A204.1 (cell line): ENCODE data around the gene TMEM245.

Experiments used
- FAIRE-seq: peaks from 2 replicates; lab custom pipeline; 2012; peaks lifted over from hg19 to GRCh38; lab: Jason Lieb, UNC

Gene TMEM245

DNA sequence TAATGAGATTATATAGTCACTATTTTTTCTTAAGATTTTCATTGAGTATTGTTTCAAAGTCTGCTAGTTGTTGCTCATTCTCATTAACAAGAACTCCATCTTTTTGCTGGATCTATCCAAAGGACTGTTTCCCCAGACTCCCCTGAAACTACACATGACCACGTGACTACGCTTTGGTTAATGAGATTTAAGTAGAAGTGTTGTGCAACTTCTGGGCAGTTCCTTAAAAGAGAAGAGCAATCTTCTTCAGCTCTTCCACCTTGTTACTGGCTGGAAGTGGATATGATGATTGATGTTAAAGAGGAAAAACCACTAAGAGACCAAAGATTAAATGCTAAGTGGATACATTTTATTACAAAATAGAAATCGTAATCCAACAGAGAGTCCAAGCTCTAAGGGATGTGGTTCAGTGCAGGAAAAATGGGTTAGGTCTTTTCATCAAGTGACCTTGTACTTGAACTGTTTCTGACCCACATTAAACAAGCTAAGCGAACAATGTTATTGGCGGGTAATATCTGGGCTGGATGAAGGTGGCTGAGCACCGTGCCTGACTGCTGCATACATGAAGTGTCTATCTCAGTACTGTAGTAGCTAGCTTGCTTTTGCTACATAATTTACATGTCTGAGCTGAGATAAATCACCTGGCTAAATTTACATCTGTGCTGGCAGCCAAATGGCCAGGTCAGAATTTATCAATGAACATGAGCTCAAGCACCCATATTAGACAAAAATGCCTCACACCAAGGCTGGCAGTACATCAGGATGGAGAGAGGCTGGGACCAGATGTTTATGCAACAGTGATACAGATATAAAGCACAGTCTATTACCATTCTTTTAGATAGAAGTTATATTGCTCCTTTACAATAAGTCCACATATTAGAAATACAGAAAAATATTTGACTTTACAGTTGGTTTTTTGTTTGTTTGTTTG is 98.9 kb downstream of the TMEM245 start:
- no peak for FAIRE-seq

DNA sequence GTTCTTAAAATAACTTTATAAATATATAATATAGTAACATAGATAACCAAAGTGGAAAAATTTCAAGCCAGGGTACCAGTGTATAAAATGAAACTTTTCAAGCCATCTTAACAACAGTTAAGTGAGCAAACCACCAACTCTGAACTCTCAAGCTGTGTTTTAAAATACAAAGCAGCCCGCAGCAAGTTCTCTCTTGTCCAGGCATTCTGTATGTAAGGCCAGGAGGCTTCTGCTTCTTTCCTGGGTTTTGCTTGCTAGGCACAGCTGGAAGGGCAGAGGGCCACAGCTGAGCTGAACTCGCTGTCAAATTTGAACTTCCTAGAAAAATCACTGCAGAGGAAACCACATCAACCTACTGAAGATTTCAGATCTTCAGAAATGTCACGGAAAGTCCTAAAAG is 99.6 kb downstream of the TMEM245 start:
- no peak for FAIRE-seq

DNA sequence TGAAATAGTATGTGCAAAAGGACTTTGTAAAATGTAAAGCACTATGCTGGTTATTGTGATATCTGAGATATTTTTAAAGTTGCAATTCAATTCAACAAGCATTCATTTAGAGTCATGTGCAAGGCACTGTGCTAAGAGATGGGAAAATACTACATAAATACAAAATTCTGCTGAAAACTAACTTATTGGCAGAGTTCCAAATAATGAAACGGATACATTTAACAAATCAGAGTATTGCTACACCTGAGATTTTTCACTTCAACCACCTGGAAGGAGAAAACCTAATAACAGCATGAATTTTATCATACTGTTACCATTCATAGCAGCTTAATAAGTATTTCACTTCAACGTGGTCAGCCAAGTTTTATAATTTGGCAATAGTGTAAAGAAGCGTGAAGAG is 100.3 kb downstream of the TMEM245 start:
- FAIRE-seq, result no peak

DNA sequence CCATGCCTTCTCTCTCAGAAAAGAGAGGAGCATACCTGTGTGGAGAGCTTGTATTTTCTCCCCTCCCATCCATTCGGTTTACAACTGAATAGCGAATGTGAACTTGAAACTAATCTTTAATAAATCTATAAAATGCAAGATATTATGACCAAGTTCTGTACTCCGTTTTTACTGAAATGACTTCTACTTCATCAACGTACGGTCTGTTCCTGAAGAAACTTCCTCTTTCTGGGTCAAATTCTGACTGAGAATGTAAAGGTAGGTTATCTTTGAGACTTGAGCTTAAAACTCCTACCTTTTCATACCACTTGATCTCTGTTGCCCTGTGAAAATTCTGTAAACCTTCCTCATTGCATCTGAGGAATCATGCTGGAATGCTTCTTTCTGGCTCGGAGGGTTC is 102.3 kb downstream of the TMEM245 start:
- FAIRE-seq, result no peak

DNA sequence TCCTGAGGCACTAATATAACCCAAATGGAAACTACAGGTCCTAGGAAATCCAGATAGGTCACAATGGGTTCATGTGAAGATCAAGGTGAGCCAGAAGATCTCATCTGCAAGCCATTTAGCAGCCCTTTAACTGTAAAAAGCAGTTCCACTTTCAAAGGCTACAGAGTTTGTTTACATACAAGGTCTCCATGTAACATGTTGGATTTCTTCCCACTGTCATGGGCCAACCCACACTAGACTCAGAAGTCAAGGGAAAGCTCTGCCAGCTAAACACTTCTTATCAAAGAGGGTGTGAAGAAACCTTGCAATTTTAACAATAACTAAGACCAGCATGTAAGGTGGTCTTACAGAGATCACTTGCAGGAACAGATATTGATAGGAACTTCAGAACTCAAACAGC is 102.7 kb downstream of the TMEM245 start:
- no peak for FAIRE-seq

DNA sequence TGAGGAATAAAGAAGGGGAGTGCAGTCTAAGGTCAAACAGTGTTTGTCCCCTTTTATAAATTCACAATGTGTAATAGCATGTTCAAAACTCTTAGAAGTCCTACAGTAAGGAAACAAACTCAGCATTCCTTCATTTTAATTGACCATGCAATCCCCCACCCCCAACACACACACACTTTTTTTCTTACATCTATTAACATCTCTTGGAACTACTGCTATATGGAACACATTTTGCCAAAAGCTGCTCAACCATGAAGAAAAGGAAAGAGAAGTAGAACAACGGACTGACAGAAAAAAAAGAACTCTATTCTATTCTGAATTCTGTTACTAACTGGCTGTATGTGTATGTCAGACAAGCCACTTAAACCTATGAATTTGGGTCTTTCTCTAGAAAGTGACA is 103.6 kb downstream of the TMEM245 start:
- no peak for FAIRE-seq

DNA sequence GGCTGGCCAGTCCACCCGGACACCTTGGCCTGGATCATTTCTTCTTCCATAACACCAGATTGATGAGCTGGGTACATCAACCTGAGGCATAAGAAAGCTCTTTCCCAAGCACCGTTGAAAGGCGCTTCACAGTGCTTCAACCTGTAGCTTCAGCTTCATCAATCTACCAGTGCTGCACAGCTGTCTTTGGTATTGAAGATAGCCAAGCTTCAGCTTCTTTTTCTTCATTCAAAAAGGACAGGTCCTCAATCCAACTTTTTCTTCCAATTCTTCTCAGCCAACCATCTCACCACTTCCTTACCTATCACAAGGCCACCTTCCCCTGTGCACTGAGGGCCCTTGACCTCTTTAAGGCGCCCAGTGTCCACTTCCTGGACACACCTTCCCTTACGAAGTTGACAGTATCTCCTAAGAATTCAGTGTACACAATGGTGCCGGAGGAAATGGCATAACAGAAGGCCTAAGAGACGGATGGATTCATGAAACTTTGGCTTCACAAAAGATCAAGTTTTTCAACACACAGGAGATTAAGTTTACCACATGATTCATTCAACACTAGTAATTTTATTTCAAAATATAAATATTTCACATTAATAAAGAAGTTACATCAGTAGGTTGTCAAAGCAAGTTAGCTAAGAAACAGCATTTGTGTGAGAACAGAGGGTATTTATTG is 105.0 kb downstream of the TMEM245 start:
- no peak for FAIRE-seq

DNA sequence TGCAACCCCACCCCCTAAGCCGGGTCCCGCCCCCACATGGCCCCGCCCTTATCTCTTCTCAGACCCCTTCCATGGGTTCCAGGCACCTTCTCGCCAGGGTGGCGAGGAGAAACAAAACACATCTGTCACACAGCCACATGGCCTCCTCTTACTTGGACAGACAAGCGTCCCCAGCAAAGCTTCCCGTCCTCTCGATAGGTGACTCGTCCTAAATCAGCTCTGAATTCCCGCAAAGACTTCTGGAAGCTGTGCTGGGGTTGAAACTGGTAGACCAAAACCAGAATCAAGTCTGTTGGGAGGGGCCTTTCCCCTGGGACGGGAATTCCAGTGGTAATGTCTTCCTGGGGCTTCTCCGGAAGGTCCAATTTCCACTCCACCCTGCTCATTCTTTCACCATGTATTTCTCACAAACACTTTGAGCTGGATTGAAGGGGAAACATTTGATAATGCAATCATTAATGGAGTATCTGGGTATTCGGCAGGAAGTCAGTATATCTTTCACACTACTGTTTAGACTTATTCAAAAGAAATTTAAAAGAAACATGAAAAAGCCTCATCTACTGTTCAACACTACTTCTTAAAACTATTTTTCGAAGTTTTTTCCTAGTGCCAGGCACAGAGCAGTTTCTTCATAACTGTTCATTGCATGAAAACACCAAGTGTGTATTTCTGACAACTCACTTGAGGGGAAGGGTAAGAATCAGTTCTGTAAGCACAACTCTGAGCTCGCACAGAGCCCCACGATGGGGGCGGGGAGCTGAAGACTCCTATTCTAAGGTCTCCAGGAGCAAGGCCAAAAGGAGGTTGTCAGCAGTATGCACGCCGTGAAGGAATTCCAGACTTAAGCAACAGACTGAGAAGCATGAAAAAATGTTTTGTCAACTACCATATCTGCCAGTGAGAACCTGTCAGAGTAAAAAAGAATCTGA is 105.8 kb downstream of the TMEM245 start:
- FAIRE-seq, result no peak

DNA sequence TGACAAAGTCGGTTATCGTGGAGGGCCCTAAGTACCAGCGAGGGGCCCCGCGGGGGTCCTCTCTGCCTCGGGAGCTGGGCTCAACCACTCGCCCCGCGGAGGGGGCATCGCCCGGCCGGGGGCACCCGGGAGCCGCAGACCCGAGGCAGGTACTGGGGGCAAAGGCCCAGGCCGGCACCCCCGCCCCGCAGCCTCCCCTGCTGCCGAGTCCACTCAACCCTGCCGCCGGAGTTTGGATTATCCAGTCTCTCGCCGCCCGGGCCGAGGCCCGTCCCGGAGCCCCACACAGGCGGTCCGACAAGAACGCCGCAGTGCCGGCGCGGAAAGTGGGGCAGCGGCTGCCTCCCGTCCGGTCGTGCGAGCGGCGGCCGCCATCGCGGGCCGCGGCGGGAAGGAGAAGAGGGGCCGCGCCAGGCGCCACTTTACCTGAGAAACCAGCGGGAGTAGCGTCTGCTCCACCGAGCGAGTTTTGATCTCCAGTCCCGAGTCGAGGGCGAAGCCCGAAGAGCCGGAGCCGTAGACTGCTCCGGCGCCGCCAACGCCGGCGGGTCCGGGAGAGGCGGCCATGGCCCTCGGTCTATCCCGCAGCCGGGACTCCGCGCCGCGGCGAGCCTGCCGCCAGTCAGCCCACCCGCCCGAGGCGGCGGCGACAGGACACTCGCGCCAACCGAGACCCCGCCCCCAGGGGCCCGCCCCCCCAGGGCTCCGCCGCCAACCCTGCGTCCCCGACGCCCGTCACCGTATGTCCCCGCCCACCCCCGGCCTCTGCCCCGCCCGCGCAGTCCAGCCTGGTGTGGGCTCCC is 106.7 kb downstream of the TMEM245 start, which contains the start of gene CTNNAL1:
CTNNAL1 (minus strand) TSS at position 624 of the 803 bp plus-strand sequence; CDS start at position 567, 57 bp downstream.
- no peak for FAIRE-seq

DNA sequence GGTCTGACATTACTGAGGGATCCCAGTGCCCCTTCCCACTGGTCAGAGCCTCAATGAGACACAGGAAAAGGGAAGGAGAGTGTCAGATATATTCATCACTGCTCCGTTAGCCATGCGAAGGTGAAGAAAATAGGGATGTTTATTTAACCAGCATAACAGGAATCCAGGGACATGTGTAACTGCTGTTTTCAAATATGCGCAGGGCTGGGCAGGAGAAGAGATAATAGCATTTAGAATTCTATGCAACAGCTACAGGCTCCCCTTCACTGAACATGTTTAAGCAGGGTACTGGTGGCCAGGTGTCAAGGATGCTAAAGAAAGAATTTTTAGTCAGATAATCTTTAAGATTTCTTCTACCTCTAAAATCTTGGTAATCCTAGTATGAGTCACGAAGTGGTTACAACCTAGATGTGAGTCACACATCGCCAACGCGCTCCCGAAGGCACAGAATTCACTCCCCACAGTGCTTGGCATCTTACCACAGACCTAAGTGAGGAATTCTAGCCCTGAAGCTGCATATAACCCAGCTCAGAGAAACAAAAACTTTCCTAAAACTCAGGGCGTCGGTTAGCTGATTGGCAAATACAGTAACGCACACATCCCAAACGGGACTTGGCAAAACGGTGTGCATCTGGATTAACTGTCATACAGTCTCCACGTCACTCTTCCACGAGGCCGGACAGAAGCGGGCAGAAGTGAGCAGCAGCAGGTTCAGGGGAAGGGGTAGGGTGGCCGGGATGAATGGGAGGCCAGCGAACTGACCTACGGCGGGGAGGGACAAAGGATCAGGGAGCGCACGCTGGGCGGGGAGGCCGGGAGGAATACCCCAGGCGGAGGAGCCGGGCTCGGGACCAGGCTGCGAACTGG is 107.5 kb downstream of the TMEM245 start:
- no peak for FAIRE-seq

DNA sequence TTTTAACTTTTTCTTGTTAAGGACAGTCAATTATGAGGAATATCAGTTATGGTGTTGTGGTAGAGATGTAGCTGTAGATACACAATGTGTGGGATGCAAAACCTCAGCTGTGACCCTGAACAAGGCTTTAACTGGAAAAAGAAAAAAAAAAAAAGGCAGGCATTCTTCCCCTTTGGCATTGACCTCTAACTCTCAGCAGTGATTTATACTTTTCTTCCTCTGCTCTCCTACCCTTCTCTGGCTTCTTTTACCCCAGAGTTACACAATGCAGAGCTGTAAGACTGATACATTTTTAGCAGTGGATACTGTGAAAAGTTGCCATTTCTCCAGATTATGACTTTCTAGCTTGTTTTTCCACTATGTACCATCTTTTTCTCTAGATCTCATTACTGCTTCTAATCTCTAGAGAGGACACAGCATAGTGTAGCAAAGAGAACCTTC is 108.5 kb downstream of the TMEM245 start:
- no peak for FAIRE-seq

DNA sequence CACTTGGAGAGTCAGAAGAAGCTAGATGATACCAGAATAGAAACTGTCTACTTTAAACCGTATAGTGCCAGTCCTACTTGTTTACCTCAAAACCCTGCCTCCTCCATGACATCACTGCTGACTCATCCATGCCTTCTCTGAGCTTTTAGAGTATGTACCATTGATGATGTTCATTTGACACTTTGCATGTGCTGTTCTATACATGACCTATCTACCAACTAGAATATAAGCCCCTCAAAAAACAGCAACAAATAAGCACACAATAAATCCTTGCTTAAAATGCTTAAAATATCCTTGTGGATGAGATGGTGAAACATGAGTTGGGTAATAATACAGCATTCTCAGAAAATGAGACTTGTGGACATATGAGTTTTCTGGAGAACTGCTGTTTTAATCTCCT is 109.0 kb downstream of the TMEM245 start:
- no peak for FAIRE-seq

DNA sequence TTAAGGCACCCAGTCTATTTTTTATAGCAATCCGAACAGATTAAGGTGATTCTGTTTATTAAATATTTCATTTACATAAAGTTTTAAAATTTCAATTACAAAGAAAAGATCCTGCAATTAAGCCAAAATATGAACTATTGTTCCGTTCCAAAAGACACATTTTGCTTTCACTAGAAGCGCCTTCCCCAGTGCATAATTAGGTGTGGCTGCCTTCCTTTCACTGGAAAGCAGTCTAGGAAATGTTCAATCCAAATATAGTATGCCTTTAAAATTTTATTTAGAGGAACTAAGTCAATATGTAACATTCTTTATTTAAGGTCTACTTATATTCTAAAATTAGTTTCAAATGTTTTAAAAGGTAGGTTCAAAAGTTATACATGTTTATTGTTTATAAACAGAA is 114.1 kb downstream of the TMEM245 start:
- peak; percentile 11 for FAIRE-seq

DNA sequence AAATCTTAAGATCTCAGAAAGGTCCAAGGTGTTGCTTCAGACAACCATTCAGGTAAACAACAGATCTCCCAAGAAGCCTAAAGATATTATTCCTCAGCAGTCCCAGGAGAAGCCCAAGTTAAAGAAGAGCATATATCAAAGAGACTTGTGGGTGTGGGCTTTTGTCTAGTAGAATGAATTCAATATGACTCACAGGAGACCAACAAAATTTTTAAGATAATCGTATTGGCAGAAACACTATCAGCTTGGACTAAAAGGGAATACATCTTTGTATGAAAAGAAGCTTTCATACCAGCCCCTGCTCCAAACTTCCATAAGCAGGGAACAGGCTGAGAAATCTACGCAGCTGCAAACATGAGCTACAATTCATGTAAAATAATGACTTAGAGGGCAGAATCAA is 116.6 kb downstream of the TMEM245 start:
- no peak for FAIRE-seq

DNA sequence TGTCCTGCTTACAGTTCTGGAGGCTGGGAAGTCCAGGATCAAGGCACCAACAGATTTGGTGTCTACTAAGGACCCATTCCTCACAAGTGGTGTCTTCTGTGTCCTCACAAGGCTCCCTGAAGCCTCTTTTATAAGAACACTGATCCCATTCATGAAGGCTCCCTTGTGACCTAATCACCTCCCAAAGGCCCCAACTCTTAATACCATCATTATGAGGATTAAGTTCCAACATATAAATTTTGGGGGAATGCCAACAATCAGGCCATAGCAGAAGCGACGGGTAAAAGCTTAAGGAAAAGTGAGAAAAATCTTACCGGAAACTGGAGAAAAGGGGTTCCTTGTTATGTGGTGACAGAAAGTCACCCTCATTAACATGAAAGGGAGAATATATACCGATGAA is 117.6 kb downstream of the TMEM245 start:
- FAIRE-seq, result no peak

DNA sequence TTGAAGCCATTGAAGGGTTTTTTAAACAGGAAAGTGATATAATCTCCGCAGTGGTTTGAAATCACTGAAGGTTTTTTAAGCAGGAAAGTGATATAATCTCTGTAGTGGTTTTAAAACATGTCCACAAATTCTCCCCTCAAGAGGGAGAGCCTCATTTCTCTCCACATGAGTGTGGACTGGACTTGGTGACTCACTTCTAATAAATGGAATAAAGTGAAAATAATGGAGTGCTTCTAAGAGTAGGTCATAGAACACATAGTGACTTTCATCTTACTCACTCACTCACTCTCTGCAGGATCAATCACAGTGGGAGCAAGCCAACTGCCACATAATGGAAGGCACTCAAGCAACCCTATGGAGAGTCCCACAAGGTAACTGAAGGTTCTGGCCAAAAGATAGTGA is 118.5 kb downstream of the TMEM245 start:
- FAIRE-seq, result no peak

DNA sequence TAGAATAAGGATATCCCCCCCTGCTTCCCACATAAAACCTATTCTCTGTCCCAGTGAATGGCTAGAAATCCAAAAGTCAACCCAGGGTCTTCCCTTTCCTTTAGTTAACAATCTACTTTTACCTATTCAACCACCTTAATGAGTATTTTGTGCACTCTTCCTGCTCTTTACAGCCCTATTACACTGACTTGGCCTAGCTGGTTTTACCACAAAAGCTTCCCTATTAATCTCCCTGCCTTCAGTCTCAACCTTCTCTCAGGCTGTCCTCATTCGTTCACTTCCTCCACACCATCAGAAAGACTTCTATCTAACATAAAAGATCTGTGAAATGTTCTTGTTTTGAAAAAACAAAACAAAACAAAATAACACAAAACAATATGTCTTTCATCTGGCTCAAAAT is 122.6 kb downstream of the TMEM245 start:
- no peak for FAIRE-seq

DNA sequence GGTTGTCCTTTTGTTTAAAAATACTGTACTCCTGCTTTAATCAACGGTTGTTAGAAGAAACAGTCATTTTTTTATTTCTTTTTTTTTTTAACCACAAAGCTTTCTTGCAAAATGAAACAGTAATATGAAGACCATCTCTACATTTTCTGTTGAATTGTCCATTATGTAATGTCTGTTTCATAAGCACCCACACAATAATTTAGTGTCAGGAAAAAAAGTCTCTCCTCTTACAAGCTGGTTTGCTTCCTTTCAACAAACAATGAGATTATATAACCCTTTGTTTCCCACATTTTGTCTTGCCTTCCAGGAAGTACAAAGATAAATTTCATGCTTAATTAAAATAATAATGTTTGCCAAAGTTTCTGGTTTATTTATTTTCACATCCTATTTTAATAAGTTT is 123.1 kb downstream of the TMEM245 start:
- no peak for FAIRE-seq

DNA sequence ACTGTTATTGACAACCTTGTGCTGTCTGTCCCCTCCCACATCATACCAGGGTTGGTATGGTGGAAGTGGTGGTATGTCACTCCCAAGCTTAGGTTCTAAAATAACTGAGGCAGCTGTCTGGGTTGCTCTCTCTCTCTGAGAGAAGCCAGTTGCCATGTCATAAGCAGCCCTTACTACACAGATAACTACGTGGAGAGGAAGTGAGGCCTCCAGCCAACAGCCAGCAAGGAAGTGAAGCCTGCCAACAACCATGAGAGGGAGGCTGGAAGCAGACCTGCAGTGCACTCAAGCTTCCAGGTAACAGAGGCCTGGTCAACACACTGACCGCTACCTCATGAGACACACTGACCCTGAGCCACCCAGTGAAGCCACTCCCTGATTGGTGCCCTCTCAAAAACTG is 125.1 kb downstream of the TMEM245 start:
- no peak for FAIRE-seq

DNA sequence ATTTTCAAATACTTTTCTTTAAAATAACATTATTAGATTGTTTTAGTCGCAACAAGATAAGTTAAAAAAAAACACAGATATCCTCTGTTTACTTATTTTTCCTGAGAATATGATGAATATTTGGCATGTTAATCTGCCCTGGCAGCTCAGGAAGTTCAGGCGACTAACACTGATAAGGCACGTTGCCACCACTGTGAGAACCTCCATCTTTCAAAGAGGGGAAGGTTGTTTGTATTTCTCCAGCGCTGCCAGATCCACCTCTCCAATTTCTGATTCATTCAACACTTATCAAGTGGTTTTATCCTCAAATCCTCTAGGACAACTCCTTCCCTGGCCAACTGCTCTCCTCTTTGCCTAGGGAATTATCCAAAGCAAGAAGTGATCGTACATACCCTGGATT is 128.3 kb downstream of the TMEM245 start:
- FAIRE-seq, result no peak

DNA sequence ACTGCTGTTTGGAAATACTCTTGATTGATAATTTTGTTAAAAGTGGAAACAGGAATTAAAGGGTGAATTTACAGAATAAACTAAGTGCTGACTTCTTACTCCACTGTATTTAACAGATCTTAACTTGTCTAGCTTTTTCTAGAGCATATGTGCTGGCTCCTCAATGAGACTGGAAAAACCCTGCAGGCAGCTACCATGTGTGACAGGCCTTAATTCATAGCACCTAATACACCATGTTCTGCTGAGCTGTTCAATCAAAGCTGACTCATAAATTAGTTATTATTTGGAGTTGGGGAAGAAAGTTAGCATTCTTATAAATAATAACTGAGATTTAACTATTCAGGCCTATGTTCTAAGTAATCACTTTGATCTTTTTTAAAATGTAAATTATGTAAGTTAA is 135.9 kb downstream of the TMEM245 start:
- no peak for FAIRE-seq
